ENCODE measurements around the gene ACYP2. TPM values are rescaled to one million over a fixed set of nuclear protein-coding genes. Genes with fewer than 3 reads are reported as not detected.

Gene ACYP2
- total RNA-seq, 4 donors from 2014 or later = 1.6 to 77.4 (median 11.4) TPM

DNA sequence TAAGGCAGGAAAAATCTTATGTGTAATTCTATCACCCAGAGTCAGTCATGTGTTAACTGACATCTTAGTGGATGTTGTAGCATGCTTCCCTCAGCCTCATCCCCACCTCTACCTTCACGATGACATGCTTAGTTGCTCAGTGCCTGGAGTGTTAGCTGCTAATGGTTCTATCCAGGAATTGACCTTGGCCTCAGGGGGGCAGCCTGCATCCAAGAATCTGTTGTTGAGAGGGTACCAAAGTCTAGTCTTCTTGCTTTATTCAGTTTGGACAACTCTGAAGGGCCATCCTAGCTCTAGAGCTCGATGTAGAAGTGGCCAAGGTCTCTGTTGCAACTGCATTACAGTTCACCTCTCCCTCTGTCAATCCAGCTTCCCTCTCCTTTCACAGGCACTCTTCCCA, 61.2 kb downstream of the ACYP2 start:
- TF ChIP-seq, protein P1, sequence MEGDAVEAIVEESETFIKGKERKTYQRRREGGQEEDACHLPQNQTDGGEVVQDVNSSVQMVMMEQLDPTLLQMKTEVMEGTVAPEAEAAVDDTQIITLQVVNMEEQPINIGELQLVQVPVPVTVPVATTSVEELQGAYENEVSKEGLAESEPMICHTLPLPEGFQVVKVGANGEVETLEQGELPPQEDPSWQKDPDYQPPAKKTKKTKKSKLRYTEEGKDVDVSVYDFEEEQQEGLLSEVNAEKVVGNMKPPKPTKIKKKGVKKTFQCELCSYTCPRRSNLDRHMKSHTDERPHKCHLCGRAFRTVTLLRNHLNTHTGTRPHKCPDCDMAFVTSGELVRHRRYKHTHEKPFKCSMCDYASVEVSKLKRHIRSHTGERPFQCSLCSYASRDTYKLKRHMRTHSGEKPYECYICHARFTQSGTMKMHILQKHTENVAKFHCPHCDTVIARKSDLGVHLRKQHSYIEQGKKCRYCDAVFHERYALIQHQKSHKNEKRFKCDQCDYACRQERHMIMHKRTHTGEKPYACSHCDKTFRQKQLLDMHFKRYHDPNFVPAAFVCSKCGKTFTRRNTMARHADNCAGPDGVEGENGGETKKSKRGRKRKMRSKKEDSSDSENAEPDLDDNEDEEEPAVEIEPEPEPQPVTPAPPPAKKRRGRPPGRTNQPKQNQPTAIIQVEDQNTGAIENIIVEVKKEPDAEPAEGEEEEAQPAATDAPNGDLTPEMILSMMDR (IDR thresholded peaks at IDR 0.05) = peak in 2 of 5 experiments; percentile 11 to 13
- TF ChIP-seq EP300 (IDR thresholded peaks at IDR 0.05; ENCODE audit: low read depth) = no peak
- Histone ChIP-seq H3K27me3 (no peaks in the 10 kb centered on the region), H3K36me3 (no peaks in the 10 kb centered on the region), H3K4me3 (no peak overlapping the region), H3K4me1 (no peaks in the 10 kb centered on the region), H3K27ac (no peak overlapping the region), H3K9me3 (no peaks in the 10 kb centered on the region)
- WGBS, 2 donors (ENCODE audit: low coverage in 1 of 2) = 40 to 49% methylated on average over 1 to 2 of the region's 2 CpGs
- intact Hi-C loops (cut with DNase I; ENCODE audit: low total_unique reads) (no loop called here), in situ Hi-C loops (cut with MboI; ENCODE audit: low pct_ligation_motif_present in 1 of 4, low pct_unique_long_range_greater_than_20kb in 1 of 4, low sequenced_read_pairs in 3 of 4) (loop anchor here in 1 of 4 donors (25.0 kb wide), 1 partner anchor 536 kb away; the partner anchor contains the start of gene EML6)
- peak; percentile 9 for DNase-seq

DNA sequence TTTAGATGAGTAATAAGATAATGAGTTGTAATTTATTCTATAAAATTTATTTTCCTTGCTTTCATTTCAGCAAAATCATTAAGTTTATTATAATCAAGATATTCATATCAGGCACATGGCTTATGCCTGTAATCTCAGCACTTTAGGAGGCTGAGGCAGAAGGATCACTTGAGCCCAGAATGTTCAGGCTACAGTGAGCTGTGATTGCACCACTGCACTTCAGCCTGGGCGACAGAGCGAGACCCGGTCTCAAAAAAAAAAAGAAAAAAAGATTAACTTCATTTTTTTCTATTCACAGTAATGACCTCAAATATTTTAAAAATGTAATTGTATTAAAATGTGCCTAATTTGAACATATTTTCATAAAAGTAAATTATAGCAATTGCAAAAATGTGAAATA, 67.9 kb downstream of the ACYP2 start:
- DNase-seq = no peak
- 83 to 96% methylated on average over 3 of the region's 3 CpGs for WGBS, 2 donors (ENCODE audit: low coverage in 1 of 2)
- Histone ChIP-seq H3K4me1 (no peaks in the 10 kb centered on the region), H3K27ac (no peak overlapping the region), H3K9me3 (no peaks in the 10 kb centered on the region), H3K4me3 (no peak overlapping the region), H3K36me3 (no peaks in the 10 kb centered on the region), H3K27me3 (no peaks in the 10 kb centered on the region)
- TF ChIP-seq, protein P1 (IDR thresholded peaks at IDR 0.05) = no peak
- TF ChIP-seq EP300 (IDR thresholded peaks at IDR 0.05; ENCODE audit: low read depth) = no peak
- no peak for TF ChIP-seq POLR2AphosphoS5 (IDR thresholded peaks at IDR 0.05)
- TF ChIP-seq POLR2A (IDR thresholded peaks at IDR 0.05) = no peak
- in situ Hi-C loops (cut with MboI; ENCODE audit: low pct_ligation_motif_present in 1 of 4, low pct_unique_long_range_greater_than_20kb in 1 of 4, low sequenced_read_pairs in 3 of 4) = loop anchor here in 1 of 4 donors (25.0 kb wide), 1 partner anchor 529 kb away; the partner anchor contains the start of gene EML6
- intact Hi-C loops (cut with DNase I; ENCODE audit: low total_unique reads) = no loop called here

DNA sequence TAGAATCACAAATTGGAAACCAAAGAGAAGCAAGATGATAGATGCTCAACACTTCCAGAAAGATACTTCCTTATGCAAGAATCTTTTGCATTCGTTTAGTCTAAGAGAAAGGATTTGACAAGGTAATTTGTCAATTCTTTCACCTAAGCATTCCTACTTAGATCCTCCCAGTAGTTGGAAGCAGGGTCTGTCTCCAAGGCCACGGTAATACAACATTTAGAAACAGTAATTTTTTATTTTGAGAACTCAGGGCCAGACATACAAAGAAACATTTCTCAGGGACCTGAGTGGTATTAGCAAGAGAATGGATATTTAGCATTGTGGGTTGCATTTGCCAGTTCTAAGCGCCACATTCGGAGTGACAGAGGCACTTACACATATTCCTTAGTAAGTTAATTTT, 68.6 kb downstream of the ACYP2 start:
- H3K27ac ChIP-seq = no peak overlapping the region
- intact Hi-C loops (cut with DNase I; ENCODE audit: low total_unique reads) = no loop called here
- WGBS, 2 donors (ENCODE audit: low coverage in 1 of 2) = 79 to 86% methylated on average over 4 of the region's 4 CpGs

DNA sequence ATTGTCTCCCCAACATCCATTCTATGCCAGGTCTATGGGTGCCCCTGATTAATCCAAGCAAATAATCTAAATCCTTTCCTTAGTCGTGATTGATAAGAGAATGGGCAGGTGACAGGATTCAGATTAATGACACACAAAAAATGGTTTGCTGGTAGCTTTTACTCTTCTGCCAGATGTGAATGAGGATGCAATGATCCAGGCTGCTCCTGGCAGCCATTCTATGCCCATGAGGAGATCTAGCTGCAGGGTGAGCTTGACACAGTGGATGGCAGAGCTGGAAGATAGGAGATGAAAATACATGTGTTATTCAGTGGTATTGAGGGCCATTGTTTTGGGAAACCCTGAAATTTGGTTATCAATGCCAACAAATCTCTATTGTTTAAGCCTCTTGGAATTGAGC, 69.7 kb downstream of the ACYP2 start:
- intact Hi-C loops (cut with DNase I; ENCODE audit: low total_unique reads) = no loop called here
- Histone ChIP-seq H3K4me1 (no peaks in the 10 kb centered on the region), H3K27me3 (no peaks in the 10 kb centered on the region), H3K27ac (no peak overlapping the region), H3K9me3 (no peaks in the 10 kb centered on the region), H3K36me3 (no peaks in the 10 kb centered on the region), H3K4me3 (no peak overlapping the region)
- WGBS, 2 donors (ENCODE audit: low coverage in 1 of 2) = 86% methylated on average over 1 of the region's 1 CpG; no CpG with 5 or more reads in 1 of the 2 donors
- no peak for DNase-seq
- in situ Hi-C loops (cut with MboI; ENCODE audit: low pct_ligation_motif_present in 1 of 4, low pct_unique_long_range_greater_than_20kb in 1 of 4, low sequenced_read_pairs in 3 of 4) = loop anchor here in 1 of 4 donors (25.0 kb wide), 1 partner anchor 527 kb away; the partner anchor contains the start of gene EML6
- no peak for TF ChIP-seq POLR2AphosphoS5 (IDR thresholded peaks at IDR 0.05)
- TF ChIP-seq, protein P1 (IDR thresholded peaks at IDR 0.05) = no peak
- TF ChIP-seq EP300 (IDR thresholded peaks at IDR 0.05; ENCODE audit: low read depth) = no peak
- no peak for TF ChIP-seq POLR2A (IDR thresholded peaks at IDR 0.05)

More for the DNA sequence above, 68.6 kb downstream of the ACYP2 start:
- Histone ChIP-seq H3K4me3 (no peak overlapping the region), H3K9me3 (no peaks in the 10 kb centered on the region), H3K36me3 (no peaks in the 10 kb centered on the region), H3K27me3 (no peaks in the 10 kb centered on the region), H3K4me1 (no peaks in the 10 kb centered on the region)
- no peak for TF ChIP-seq POLR2A (IDR thresholded peaks at IDR 0.05)
- in situ Hi-C loops (cut with MboI; ENCODE audit: low pct_ligation_motif_present in 1 of 4, low pct_unique_long_range_greater_than_20kb in 1 of 4, low sequenced_read_pairs in 3 of 4) = loop anchor here in 1 of 4 donors (25.0 kb wide), 1 partner anchor 528 kb away; the partner anchor contains the start of gene EML6
- DNase-seq = no peak

DNA sequence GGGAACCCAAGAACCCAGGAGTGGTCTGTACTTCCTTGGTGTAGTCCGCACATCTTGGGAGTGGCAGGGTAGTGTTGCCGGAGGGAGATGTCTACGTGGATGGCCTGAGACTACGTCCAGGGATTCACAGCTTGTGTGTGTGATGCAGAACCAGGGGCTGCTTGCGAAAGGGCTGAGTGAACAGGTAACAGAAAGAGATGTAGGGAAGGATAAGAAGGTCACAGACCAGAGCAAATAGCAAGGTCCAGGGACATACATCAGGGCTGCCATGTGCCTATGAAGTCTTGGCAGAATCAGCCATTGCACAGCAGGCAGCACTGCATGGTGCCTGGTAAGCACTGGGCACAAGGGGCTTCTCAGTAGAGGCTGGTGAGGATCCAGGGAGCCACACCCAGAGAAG, 71.9 kb downstream of the ACYP2 start:
- 91 to 93% methylated on average over 5 of the region's 5 CpGs for WGBS, 2 donors (ENCODE audit: low coverage in 1 of 2)
- Histone ChIP-seq H3K4me3 (no peak overlapping the region), H3K27me3 (no peaks in the 10 kb centered on the region), H3K4me1 (no peaks in the 10 kb centered on the region), H3K27ac (no peak overlapping the region), H3K36me3 (no peaks in the 10 kb centered on the region), H3K9me3 (no peaks in the 10 kb centered on the region)
- no peak for DNase-seq
- intact Hi-C loops (cut with DNase I; ENCODE audit: low total_unique reads) = no loop called here
- in situ Hi-C loops (cut with MboI; ENCODE audit: low pct_ligation_motif_present in 1 of 4, low pct_unique_long_range_greater_than_20kb in 1 of 4, low sequenced_read_pairs in 3 of 4) = loop anchor here in 1 of 4 donors (25.0 kb wide), 1 partner anchor 525 kb away; the partner anchor contains the start of gene EML6
- TF ChIP-seq POLR2AphosphoS5 (IDR thresholded peaks at IDR 0.05) (no peak), EP300 (IDR thresholded peaks at IDR 0.05; ENCODE audit: low read depth) (no peak), POLR2A (IDR thresholded peaks at IDR 0.05) (no peak)
- TF ChIP-seq, protein P1 (IDR thresholded peaks at IDR 0.05) = no peak

Data from transverse colon (tissue), 4 donors.